Measurements from ENCODE around the gene DLG2.

The DLG2 gene

GRCh38 chr11:84243629-84244263, 1383.4 kb downstream of the DLG2 start:
- H3K4me3 ChIP-seq (ENCODE audit: low read depth, low read length) = no peak overlapping the region
- TF ChIP-seq CTCF (IDR thresholded peaks at IDR 0.05; ENCODE audit: low read depth, low read length) = no peak

- no peak overlapping the region for H3K4me3 ChIP-seq (ENCODE audit: low read depth, low read length)
- TF ChIP-seq CTCF (IDR thresholded peaks at IDR 0.05; ENCODE audit: low read depth, low read length) = no peak
Measured at GRCh38 chr11:84241343-84242131, 1385.6 kb downstream of the DLG2 start.

- no peak for TF ChIP-seq CTCF (IDR thresholded peaks at IDR 0.05; ENCODE audit: low read depth, low read length)
- H3K4me3 ChIP-seq (ENCODE audit: low read depth, low read length) = no peak overlapping the region
Measured at GRCh38 chr11:84240847-84241246, 1386.3 kb downstream of the DLG2 start.

- no peak overlapping the region for H3K4me3 ChIP-seq (ENCODE audit: low read depth, low read length)
- no peak for TF ChIP-seq CTCF (IDR thresholded peaks at IDR 0.05; ENCODE audit: low read depth, low read length)
Measured at GRCh38 chr11:84236436-84236835, 1390.7 kb downstream of the DLG2 start.

GRCh38 chr11:84234462-84235202, 1392.5 kb downstream of the DLG2 start:
- TF ChIP-seq CTCF (IDR thresholded peaks at IDR 0.05; ENCODE audit: low read depth, low read length) = no peak

GRCh38 chr11:84234011-84234410, 1393.1 kb downstream of the DLG2 start:
- no peak overlapping the region for H3K4me3 ChIP-seq (ENCODE audit: low read depth, low read length)
- no peak for TF ChIP-seq CTCF (IDR thresholded peaks at IDR 0.05; ENCODE audit: low read depth, low read length)

More at GRCh38 chr11:84234462-84235202, 1392.5 kb downstream of the DLG2 start:
- H3K4me3 ChIP-seq (ENCODE audit: low read depth, low read length) = no peak overlapping the region

All from WI38 (cell line).